ENCODE measurements around the gene TPO.
"Not testable (repeated sequence)": the region's sequence is repeated elsewhere in the genome, so short reads cannot be mapped to it uniquely, and the experiment has no call there.

The TPO gene

GRCh38 chr2:1405124-1405523 lies 8.1 kb upstream of the TPO start:
- no peak overlapping the region for H3K4me3 ChIP-seq (ENCODE audit: low read depth, low read length)
- no peak overlapping the region for H3K27ac ChIP-seq (ENCODE audit: low read depth, low read length)
- no peaks in the 10 kb centered on the region for H3K36me3 ChIP-seq (ENCODE audit: insufficient read depth, low read length)
- H2AFZ ChIP-seq (ENCODE audit: low read length, unreplicated experiment): no peak overlapping the region
- no peaks in the 10 kb centered on the region for H3K4me1 ChIP-seq (ENCODE audit: control insufficient read depth, insufficient read depth, low read length, unreplicated experiment)
- H3K79me2 ChIP-seq (ENCODE audit: control insufficient read depth, insufficient read depth, low read length, unreplicated experiment): no peaks in the 10 kb centered on the region
- no peaks in the 10 kb centered on the region for H3K27me3 ChIP-seq (ENCODE audit: insufficient read depth, low read length)

GRCh38 chr2:1405967-1406366 lies 7.3 kb upstream of the TPO start:
- no peak overlapping the region for H2AFZ ChIP-seq (ENCODE audit: low read length, unreplicated experiment)
- H3K36me3 ChIP-seq (ENCODE audit: insufficient read depth, low read length): no peaks in the 10 kb centered on the region
- H3K4me3 ChIP-seq (ENCODE audit: low read depth, low read length): no peak overlapping the region
- no peak overlapping the region for H3K27ac ChIP-seq (ENCODE audit: low read depth, low read length)
- no peaks in the 10 kb centered on the region for H3K79me2 ChIP-seq (ENCODE audit: control insufficient read depth, insufficient read depth, low read length, unreplicated experiment)
- H3K27me3 ChIP-seq (ENCODE audit: insufficient read depth, low read length): no peaks in the 10 kb centered on the region
- no peaks in the 10 kb centered on the region for H3K4me1 ChIP-seq (ENCODE audit: control insufficient read depth, insufficient read depth, low read length, unreplicated experiment)

GRCh38 chr2:1406434-1406833 lies 6.8 kb upstream of the TPO start:
- H3K27ac ChIP-seq (ENCODE audit: low read depth, low read length): no peak overlapping the region
- H3K4me3 ChIP-seq (ENCODE audit: low read depth, low read length): no peak overlapping the region
- H3K27me3 ChIP-seq (ENCODE audit: insufficient read depth, low read length): no peaks in the 10 kb centered on the region
- no peak overlapping the region for H2AFZ ChIP-seq (ENCODE audit: low read length, unreplicated experiment)
- no peaks in the 10 kb centered on the region for H3K36me3 ChIP-seq (ENCODE audit: insufficient read depth, low read length)
- no peaks in the 10 kb centered on the region for H3K79me2 ChIP-seq (ENCODE audit: control insufficient read depth, insufficient read depth, low read length, unreplicated experiment)
- no peaks in the 10 kb centered on the region for H3K4me1 ChIP-seq (ENCODE audit: control insufficient read depth, insufficient read depth, low read length, unreplicated experiment)

GRCh38 chr2:1407950-1408675 lies 5.2 kb upstream of the TPO start:
- H2AFZ ChIP-seq (ENCODE audit: low read length, unreplicated experiment): no peak overlapping the region

GRCh38 chr2:1414121-1414520 lies 858 bp downstream of the TPO start:
- H3K27ac ChIP-seq (ENCODE audit: low read depth, low read length): no peak overlapping the region
- no peaks in the 10 kb centered on the region for H3K4me1 ChIP-seq (ENCODE audit: control insufficient read depth, insufficient read depth, low read length, unreplicated experiment)
- H3K36me3 ChIP-seq (ENCODE audit: insufficient read depth, low read length): no peaks in the 10 kb centered on the region
- no peaks in the 10 kb centered on the region for H3K27me3 ChIP-seq (ENCODE audit: insufficient read depth, low read length)
- H3K4me3 ChIP-seq (ENCODE audit: low read depth, low read length): no peak overlapping the region
- no peaks in the 10 kb centered on the region for H3K79me2 ChIP-seq (ENCODE audit: control insufficient read depth, insufficient read depth, low read length, unreplicated experiment)
- no peak overlapping the region for H2AFZ ChIP-seq (ENCODE audit: low read length, unreplicated experiment)

More at GRCh38 chr2:1407950-1408675, 5.2 kb upstream of the TPO start:
- Histone ChIP-seq H3K27me3 (ENCODE audit: insufficient read depth, low read length) (no peaks in the 10 kb centered on the region), H3K79me2 (ENCODE audit: control insufficient read depth, insufficient read depth, low read length, unreplicated experiment) (no peaks in the 10 kb centered on the region), H3K4me1 (ENCODE audit: control insufficient read depth, insufficient read depth, low read length, unreplicated experiment) (no peaks in the 10 kb centered on the region), H3K36me3 (ENCODE audit: insufficient read depth, low read length) (no peaks in the 10 kb centered on the region), H3K4me3 (ENCODE audit: low read depth, low read length) (no peak overlapping the region), H3K27ac (ENCODE audit: low read depth, low read length) (no peak overlapping the region)

GRCh38 chr2:1414901-1415300 lies 1.6 kb downstream of the TPO start:
- H3K27me3 ChIP-seq (ENCODE audit: insufficient read depth, low read length); H3K36me3 ChIP-seq (ENCODE audit: insufficient read depth, low read length); H3K4me3 ChIP-seq (ENCODE audit: low read depth, low read length): not testable (repeated sequence)

GRCh38 chr2:1415501-1415900 lies 2.2 kb downstream of the TPO start:
- H3K27me3 ChIP-seq (ENCODE audit: insufficient read depth, low read length): no peaks in the 10 kb centered on the region
- H2AFZ ChIP-seq (ENCODE audit: low read length, unreplicated experiment): no peak overlapping the region
- no peaks in the 10 kb centered on the region for H3K36me3 ChIP-seq (ENCODE audit: insufficient read depth, low read length)
- H3K4me3 ChIP-seq (ENCODE audit: low read depth, low read length): no peak overlapping the region
- no peak overlapping the region for H3K27ac ChIP-seq (ENCODE audit: low read depth, low read length)
- no peaks in the 10 kb centered on the region for H3K79me2 ChIP-seq (ENCODE audit: control insufficient read depth, insufficient read depth, low read length, unreplicated experiment)
- H3K4me1 ChIP-seq (ENCODE audit: control insufficient read depth, insufficient read depth, low read length, unreplicated experiment): no peaks in the 10 kb centered on the region

More at GRCh38 chr2:1414901-1415300, 1.6 kb downstream of the TPO start:
- H2AFZ ChIP-seq (ENCODE audit: low read length, unreplicated experiment); H3K4me1 ChIP-seq (ENCODE audit: control insufficient read depth, insufficient read depth, low read length, unreplicated experiment); H3K27ac ChIP-seq (ENCODE audit: low read depth, low read length); H3K79me2 ChIP-seq (ENCODE audit: control insufficient read depth, insufficient read depth, low read length, unreplicated experiment): not testable (repeated sequence)

- no peak overlapping the region for H3K27ac ChIP-seq (ENCODE audit: low read depth, low read length)
- no peak overlapping the region for H3K4me3 ChIP-seq (ENCODE audit: low read depth, low read length)
- no peaks in the 10 kb centered on the region for H3K79me2 ChIP-seq (ENCODE audit: control insufficient read depth, insufficient read depth, low read length, unreplicated experiment)
These were observed 5.3 kb downstream of the TPO start for GRCh38 chr2:1418566-1418965.

GRCh38 chr2:1420746-1421480 lies 7.7 kb downstream of the TPO start:
- Histone ChIP-seq H3K79me2 (ENCODE audit: control insufficient read depth, insufficient read depth, low read length, unreplicated experiment) (no peaks in the 10 kb centered on the region), H3K4me3 (ENCODE audit: low read depth, low read length) (no peak overlapping the region), H2AFZ (ENCODE audit: low read length, unreplicated experiment) (no peak overlapping the region), H3K27ac (ENCODE audit: low read depth, low read length) (no peak overlapping the region), H3K4me1 (ENCODE audit: control insufficient read depth, insufficient read depth, low read length, unreplicated experiment) (no peaks in the 10 kb centered on the region), H3K36me3 (ENCODE audit: insufficient read depth, low read length) (no peaks in the 10 kb centered on the region), H3K27me3 (ENCODE audit: insufficient read depth, low read length) (no peaks in the 10 kb centered on the region)

More at GRCh38 chr2:1418566-1418965, 5.3 kb downstream of the TPO start:
- H3K36me3 ChIP-seq (ENCODE audit: insufficient read depth, low read length): no peaks in the 10 kb centered on the region
- no peaks in the 10 kb centered on the region for H3K27me3 ChIP-seq (ENCODE audit: insufficient read depth, low read length)
- H3K4me1 ChIP-seq (ENCODE audit: control insufficient read depth, insufficient read depth, low read length, unreplicated experiment): no peaks in the 10 kb centered on the region
- no peak overlapping the region for H2AFZ ChIP-seq (ENCODE audit: low read length, unreplicated experiment)

- Histone ChIP-seq H2AFZ (ENCODE audit: low read length, unreplicated experiment) (no peak overlapping the region), H3K4me3 (ENCODE audit: low read depth, low read length) (no peak overlapping the region), H3K27me3 (ENCODE audit: insufficient read depth, low read length) (no peaks in the 10 kb centered on the region), H3K4me1 (ENCODE audit: control insufficient read depth, insufficient read depth, low read length, unreplicated experiment) (no peaks in the 10 kb centered on the region), H3K36me3 (ENCODE audit: insufficient read depth, low read length) (no peaks in the 10 kb centered on the region), H3K79me2 (ENCODE audit: control insufficient read depth, insufficient read depth, low read length, unreplicated experiment) (no peaks in the 10 kb centered on the region), H3K27ac (ENCODE audit: low read depth, low read length) (no peak overlapping the region)
These were observed 8.5 kb downstream of the TPO start for GRCh38 chr2:1421731-1422130.

GRCh38 chr2:1422131-1422530 lies 8.9 kb downstream of the TPO start:
- Histone ChIP-seq H3K4me3 (ENCODE audit: low read depth, low read length) (no peak overlapping the region), H3K79me2 (ENCODE audit: control insufficient read depth, insufficient read depth, low read length, unreplicated experiment) (no peaks in the 10 kb centered on the region), H3K36me3 (ENCODE audit: insufficient read depth, low read length) (no peaks in the 10 kb centered on the region), H3K4me1 (ENCODE audit: control insufficient read depth, insufficient read depth, low read length, unreplicated experiment) (no peaks in the 10 kb centered on the region), H3K27me3 (ENCODE audit: insufficient read depth, low read length) (no peaks in the 10 kb centered on the region), H3K27ac (ENCODE audit: low read depth, low read length) (no peak overlapping the region), H2AFZ (ENCODE audit: low read length, unreplicated experiment) (no peak overlapping the region)

Measured in ACC112 (cell line).